Measurements from ENCODE around the gene TSPAN9. TPM values are rescaled to one million over a fixed set of nuclear protein-coding genes. Genes with fewer than 3 reads are reported as not detected.

The TSPAN9 gene
- total and polyA plus RNA-seq, 2 experiments from 2014 or later: 6.0 to 31.5 TPM

- no peak overlapping the region for H3K4me3 ChIP-seq
- H3K27ac ChIP-seq (ENCODE audit: low read depth): no peak overlapping the region
- H2AFZ ChIP-seq: no peak overlapping the region
- no peak overlapping the region for H3K4me3 Mint-ChIP-seq
- no peaks in the 10 kb centered on the region for H3K9me2 ChIP-seq (ENCODE audit: insufficient read depth)
- H3K4me1 ChIP-seq (ENCODE audit: insufficient read depth): no peaks in the 10 kb centered on the region
- H3F3A ChIP-seq (replicated peaks; ENCODE audit: low read depth): 0 out of 2 replicates have a peak, but pooled peaks cover 1% of the 10 kb centered on the region
- H3K27me3 Mint-ChIP-seq (ENCODE audit: insufficient read depth, low read depth, poor library complexity): peaks cover 7% of the 10 kb centered on the region
- ATAC-seq (no peak), DNase-seq (ENCODE audit: low spot score) (no peak)
- H3K27me3 ChIP-seq (ENCODE audit: insufficient read depth): 0 out of 2 replicates have a peak, but pooled peaks cover 8% of the 10 kb centered on the region
- H3K36me3 ChIP-seq (ENCODE audit: insufficient read depth): no peaks in the 10 kb centered on the region
- no peaks in the 10 kb centered on the region for H3K79me2 ChIP-seq (replicated peaks; ENCODE audit: insufficient read depth)
- H3K27ac Mint-ChIP-seq: no peak overlapping the region
- H3K4me2 ChIP-seq: no peak overlapping the region
- H4K20me1 ChIP-seq (replicated peaks; ENCODE audit: insufficient read depth): no peaks in the 10 kb centered on the region
- no peaks in the 10 kb centered on the region for H3K36me3 Mint-ChIP-seq (ENCODE audit: low read depth)
- no peak for TF ChIP-seq JUNB (IDR thresholded peaks at IDR 0.05; ENCODE audit: unreplicated experiment)
- no peak for TF ChIP-seq ZNF114 (CRISPR knock-in tag; IDR thresholded peaks at IDR 0.05)
- TF ChIP-seq STAT1 (IDR thresholded peaks at IDR 0.05; ENCODE audit: unreplicated experiment): no peak
- no peaks in the 10 kb centered on the region; the same call in 2 of the 3 replicates for H3K9me3 Mint-ChIP-seq
- H3K4me1 Mint-ChIP-seq: peaks cover 3% of the 10 kb centered on the region; the same call in 2 of the 3 replicates
Measured at GRCh38 chr12:3071107-3071506, 6.1 kb upstream of the TSPAN9 start.

DNA sequence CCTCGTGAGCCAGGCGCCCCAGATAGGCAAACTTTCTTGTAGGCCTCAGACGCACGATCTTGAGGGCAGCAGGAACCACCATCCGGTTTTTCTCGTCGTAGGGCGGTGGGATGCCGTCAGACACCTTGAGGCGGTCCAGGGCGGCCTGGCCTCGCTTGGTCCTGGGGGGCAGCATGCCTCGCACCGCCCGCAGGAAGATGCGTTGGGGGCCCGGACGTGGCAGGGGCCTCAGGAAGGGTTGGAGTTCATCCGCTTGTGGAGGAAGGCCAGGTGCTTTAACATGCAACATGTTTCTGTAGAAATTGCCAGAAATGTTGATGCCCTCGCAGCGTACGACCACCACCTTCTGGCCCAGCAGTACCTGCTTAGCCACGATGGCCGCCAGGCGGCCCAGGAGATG is 5.5 kb upstream of the TSPAN9 start:
- Histone ChIP-seq H3K36me3 (ENCODE audit: insufficient read depth) (no peaks in the 10 kb centered on the region), H3K4me3 (no peak overlapping the region), H4K20me1 (replicated peaks; ENCODE audit: insufficient read depth) (no peaks in the 10 kb centered on the region), H3K4me1 (ENCODE audit: insufficient read depth) (no peaks in the 10 kb centered on the region), H3K79me2 (replicated peaks; ENCODE audit: insufficient read depth) (no peaks in the 10 kb centered on the region), H3K4me2 (no peak overlapping the region), H3K27ac (ENCODE audit: low read depth) (no peak overlapping the region), H2AFZ (no peak overlapping the region), H3F3A (replicated peaks; ENCODE audit: low read depth) (0 out of 2 replicates have a peak, but pooled peaks cover 2% of the 10 kb centered on the region), H3K27me3 (ENCODE audit: insufficient read depth) (0 out of 2 replicates have a peak, but pooled peaks cover 9% of the 10 kb centered on the region), H3K9me2 (ENCODE audit: insufficient read depth) (no peaks in the 10 kb centered on the region)
- no peak overlapping the region for H3K4me3 Mint-ChIP-seq
- TF ChIP-seq EZH2 (IDR thresholded peaks at IDR 0.05; ENCODE audit: low read depth, unreplicated experiment) (no peak), JUNB (IDR thresholded peaks at IDR 0.05; ENCODE audit: unreplicated experiment) (no peak), ZNF331 (CRISPR knock-in tag; IDR thresholded peaks at IDR 0.05; ENCODE audit: low read depth) (no peak), POLR2AphosphoS5 (IDR thresholded peaks at IDR 0.05; ENCODE audit: low read depth) (no peak), NANOG (IDR thresholded peaks at IDR 0.05; ENCODE audit: borderline replicate concordance) (no peak), STAT1 (IDR thresholded peaks at IDR 0.05; ENCODE audit: unreplicated experiment) (no peak), EZH2phosphoT487 (IDR thresholded peaks at IDR 0.05; ENCODE audit: unreplicated experiment) (no peak), ZNF114 (CRISPR knock-in tag; IDR thresholded peaks at IDR 0.05) (no peak), CREB1 (CRISPR knock-in tag; IDR thresholded peaks at IDR 0.05; ENCODE audit: low read depth) (no peak)
- TF ChIP-seq, protein P1, sequence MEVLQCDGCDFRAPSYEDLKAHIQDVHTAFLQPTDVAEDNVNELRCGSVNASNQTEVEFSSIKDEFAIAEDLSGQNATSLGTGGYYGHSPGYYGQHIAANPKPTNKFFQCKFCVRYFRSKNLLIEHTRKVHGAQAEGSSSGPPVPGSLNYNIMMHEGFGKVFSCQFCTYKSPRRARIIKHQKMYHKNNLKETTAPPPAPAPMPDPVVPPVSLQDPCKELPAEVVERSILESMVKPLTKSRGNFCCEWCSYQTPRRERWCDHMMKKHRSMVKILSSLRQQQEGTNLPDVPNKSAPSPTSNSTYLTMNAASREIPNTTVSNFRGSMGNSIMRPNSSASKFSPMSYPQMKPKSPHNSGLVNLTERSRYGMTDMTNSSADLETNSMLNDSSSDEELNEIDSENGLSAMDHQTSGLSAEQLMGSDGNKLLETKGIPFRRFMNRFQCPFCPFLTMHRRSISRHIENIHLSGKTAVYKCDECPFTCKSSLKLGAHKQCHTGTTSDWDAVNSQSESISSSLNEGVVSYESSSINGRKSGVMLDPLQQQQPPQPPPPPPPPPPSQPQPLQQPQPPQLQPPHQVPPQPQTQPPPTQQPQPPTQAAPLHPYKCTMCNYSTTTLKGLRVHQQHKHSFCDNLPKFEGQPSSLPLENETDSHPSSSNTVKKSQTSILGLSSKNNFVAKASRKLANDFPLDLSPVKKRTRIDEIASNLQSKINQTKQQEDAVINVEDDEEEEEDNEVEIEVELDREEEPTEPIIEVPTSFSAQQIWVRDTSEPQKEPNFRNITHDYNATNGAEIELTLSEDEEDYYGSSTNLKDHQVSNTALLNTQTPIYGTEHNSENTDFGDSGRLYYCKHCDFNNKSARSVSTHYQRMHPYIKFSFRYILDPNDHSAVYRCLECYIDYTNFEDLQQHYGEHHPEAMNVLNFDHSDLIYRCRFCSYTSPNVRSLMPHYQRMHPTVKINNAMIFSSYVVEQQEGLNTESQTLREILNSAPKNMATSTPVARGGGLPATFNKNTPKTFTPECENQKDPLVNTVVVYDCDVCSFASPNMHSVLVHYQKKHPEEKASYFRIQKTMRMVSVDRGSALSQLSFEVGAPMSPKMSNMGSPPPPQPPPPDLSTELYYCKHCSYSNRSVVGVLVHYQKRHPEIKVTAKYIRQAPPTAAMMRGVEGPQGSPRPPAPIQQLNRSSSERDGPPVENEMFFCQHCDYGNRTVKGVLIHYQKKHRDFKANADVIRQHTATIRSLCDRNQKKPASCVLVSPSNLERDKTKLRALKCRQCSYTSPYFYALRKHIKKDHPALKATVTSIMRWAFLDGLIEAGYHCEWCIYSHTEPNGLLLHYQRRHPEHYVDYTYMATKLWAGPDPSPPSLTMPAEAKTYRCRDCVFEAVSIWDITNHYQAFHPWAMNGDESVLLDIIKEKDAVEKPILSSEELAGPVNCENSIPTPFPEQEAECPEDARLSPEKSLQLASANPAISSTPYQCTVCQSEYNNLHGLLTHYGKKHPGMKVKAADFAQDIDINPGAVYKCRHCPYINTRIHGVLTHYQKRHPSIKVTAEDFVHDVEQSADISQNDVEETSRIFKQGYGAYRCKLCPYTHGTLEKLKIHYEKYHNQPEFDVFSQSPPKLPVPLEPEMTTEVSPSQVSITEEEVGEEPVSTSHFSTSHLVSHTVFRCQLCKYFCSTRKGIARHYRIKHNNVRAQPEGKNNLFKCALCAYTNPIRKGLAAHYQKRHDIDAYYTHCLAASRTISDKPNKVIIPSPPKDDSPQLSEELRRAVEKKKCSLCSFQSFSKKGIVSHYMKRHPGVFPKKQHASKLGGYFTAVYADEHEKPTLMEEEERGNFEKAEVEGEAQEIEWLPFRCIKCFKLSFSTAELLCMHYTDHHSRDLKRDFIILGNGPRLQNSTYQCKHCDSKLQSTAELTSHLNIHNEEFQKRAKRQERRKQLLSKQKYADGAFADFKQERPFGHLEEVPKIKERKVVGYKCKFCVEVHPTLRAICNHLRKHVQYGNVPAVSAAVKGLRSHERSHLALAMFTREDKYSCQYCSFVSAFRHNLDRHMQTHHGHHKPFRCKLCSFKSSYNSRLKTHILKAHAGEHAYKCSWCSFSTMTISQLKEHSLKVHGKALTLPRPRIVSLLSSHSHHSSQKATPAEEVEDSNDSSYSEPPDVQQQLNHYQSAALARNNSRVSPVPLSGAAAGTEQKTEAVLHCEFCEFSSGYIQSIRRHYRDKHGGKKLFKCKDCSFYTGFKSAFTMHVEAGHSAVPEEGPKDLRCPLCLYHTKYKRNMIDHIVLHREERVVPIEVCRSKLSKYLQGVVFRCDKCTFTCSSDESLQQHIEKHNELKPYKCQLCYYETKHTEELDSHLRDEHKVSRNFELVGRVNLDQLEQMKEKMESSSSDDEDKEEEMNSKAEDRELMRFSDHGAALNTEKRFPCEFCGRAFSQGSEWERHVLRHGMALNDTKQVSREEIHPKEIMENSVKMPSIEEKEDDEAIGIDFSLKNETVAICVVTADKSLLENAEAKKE (CRISPR knock-in tag; IDR thresholded peaks at IDR 0.05): no peak
- no peaks in the 10 kb centered on the region for H3K36me3 Mint-ChIP-seq (ENCODE audit: low read depth)
- peaks cover 12% of the 10 kb centered on the region for H3K27me3 Mint-ChIP-seq (ENCODE audit: insufficient read depth, low read depth, poor library complexity)
- no peak for ATAC-seq
- no peak overlapping the region for H3K27ac Mint-ChIP-seq
- DNase-seq (ENCODE audit: low spot score): no peak
- peaks cover 3% of the 10 kb centered on the region; the same call in 2 of the 3 replicates for H3K4me1 Mint-ChIP-seq
- no peaks in the 10 kb centered on the region; the same call in 2 of the 3 replicates for H3K9me3 Mint-ChIP-seq
